Activated T-helper 1 cell treated with Interleukin-2 at 50 U/mL for 16 hours (primary cell): Measurements from ENCODE around the gene ERICH6B.
"Not testable (repeated sequence)": the region's sequence is repeated elsewhere in the genome, so short reads cannot be mapped to it uniquely, and the experiment has no call there.

ENCODE experiments used
- DNase-seq: peaks from one replicate; pipeline ENCODE4 v3.0.0-alpha.2; 2020; ENCODE audit warnings: low read depth

Gene ERICH6B

GRCh38 chr13:45615501-45616101 lies at the start of gene ERICH6B:
ERICH6B (minus strand) TSS chr13:45615739; CDS start chr13:45597005, 18,734 bp downstream.
- no peak for DNase-seq

GRCh38 chr13:45662903-45663302 lies 47.4 kb upstream of the ERICH6B start:
- not testable (repeated sequence) for DNase-seq

GRCh38 chr13:45662162-45662561 lies 46.6 kb upstream of the ERICH6B start:
- no peak for DNase-seq

DNA sequence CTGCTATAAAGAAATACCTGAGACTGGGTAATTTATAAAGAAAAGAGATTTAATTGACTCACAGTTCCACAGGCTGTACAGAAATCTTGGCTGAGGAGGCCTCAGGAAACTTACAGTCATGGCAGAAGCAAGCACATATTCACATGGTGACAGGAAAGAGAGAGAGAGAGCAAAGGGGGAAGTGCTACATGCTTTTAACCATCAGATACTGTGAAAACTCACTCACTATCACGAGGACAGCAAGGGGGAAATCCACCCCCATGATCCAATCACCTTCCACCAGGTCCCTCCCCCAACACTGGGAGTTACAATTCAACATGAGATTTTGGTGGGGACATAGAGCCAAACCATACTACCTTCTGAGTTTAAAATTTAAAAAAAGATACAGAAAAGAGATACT lies 44.9 kb upstream of the ERICH6B start:
- not testable (repeated sequence) for DNase-seq

- DNase-seq: no peak
These were observed 44.0 kb upstream of the ERICH6B start for GRCh38 chr13:45659536-45659935.

DNA sequence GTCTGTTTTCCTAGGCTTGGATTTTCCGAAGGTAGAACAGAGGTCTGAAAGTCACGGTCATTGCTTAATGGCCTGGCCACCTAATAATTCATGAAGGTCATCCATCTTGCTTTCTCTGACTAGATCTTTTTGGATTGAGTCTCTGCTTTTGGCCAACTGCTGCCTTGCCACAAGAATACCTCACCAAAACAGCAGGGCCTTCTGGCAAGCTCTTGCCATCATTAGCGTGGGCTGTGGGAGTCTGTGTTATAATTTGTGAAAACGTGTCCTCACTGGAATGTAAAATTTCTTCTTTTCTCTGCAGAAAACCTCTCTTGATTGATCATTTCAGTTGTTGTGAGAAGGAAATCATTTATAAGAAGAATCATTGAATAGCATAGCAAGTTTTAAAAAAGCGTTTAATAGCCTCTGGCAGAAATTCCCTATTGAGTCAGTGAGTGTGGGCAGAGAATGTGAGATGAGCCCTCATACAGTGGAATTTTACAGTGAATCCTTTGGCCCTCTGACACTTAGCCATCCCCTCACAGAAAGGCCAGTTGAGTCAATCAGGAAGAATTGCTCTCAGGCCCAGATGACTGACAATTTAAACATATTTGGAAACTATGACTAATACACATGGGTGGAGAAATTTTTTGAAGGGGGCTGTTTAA lies 43.2 kb upstream of the ERICH6B start:
- no peak for DNase-seq

GRCh38 chr13:45654633-45655349 lies 39.3 kb upstream of the ERICH6B start:
- DNase-seq: no peak

DNA sequence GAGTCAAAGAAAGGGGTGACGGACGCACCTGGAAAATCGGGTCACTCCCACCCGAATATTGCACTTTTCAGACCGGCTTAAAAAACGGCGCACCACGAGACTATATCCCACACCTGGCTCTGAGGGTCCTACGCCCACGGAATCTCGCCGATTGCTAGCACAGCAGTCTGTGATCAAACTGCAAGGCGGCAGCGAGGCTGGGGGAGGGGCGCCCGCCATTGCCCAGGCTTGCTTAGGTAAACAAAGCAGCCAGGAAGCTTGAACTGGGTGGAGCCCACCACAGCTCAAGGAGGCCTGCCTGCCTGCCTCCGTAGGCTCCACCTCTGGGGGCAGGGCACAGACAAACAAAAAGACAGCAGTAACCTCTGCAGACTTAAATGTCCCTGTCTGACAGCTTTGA lies 29.7 kb upstream of the ERICH6B start:
- not testable (repeated sequence) for DNase-seq

- not testable (repeated sequence) for DNase-seq
These were observed 26.6 kb upstream of the ERICH6B start for GRCh38 chr13:45642159-45642558.

- DNase-seq: not testable (repeated sequence)
These were observed 19.8 kb upstream of the ERICH6B start for GRCh38 chr13:45635291-45635690.

GRCh38 chr13:45630791-45631190 lies 15.3 kb upstream of the ERICH6B start:
- DNase-seq: no peak

DNA sequence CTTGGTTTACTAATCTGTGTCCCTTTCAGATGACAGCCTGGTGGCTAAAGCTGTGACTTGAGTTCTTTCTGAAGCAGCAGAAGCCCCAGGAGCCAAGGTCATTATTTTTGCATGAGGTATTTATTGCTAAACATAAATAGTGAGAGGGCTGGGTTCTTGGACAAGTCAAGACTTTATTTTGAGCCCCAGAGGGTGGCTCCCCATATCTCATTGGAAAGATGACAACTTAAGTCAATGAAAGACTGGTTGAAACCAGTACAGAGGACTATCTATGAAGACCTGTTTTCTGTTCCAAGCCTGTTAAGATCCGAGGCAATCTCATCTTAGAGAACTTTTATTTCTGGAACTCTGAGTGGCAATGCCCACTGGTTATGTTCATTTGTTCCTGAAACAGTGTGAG lies 14.4 kb upstream of the ERICH6B start:
- DNase-seq: no peak

GRCh38 chr13:45628094-45628493 lies 12.6 kb upstream of the ERICH6B start:
- no peak for DNase-seq

DNA sequence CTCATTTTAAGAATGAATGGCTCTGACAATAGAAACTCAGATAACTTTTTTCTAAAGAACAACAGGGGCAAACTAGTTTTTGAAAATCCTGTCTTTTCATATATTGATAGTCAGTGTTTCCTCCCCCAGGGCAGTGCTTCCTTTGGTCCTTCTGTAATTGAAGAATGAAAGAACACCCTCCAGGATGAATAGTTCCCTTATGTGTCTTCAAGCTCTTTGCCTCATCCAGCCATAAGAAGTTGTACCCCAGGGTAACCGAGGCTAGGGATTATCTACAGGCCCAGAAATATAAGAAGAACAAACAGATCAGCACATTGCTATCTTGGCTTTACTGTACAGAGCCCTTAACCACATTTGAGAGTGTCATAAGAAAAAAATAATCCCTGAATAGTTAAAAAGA lies 12.1 kb upstream of the ERICH6B start:
- DNase-seq: no peak

- DNase-seq: no peak
These were observed 11.3 kb upstream of the ERICH6B start for GRCh38 chr13:45626731-45627374.

GRCh38 chr13:45623516-45624090 lies 8.1 kb upstream of the ERICH6B start:
- DNase-seq: no peak

- DNase-seq: no peak
These were observed 6.4 kb upstream of the ERICH6B start for GRCh38 chr13:45621950-45622349.

- no peak for DNase-seq
These were observed 7.6 kb downstream of the ERICH6B start for GRCh38 chr13:45607931-45608330.

GRCh38 chr13:45604892-45605291 lies 10.6 kb downstream of the ERICH6B start:
- no peak for DNase-seq

- no peak for DNase-seq
These were observed 12.2 kb downstream of the ERICH6B start for GRCh38 chr13:45603338-45603737.

DNA sequence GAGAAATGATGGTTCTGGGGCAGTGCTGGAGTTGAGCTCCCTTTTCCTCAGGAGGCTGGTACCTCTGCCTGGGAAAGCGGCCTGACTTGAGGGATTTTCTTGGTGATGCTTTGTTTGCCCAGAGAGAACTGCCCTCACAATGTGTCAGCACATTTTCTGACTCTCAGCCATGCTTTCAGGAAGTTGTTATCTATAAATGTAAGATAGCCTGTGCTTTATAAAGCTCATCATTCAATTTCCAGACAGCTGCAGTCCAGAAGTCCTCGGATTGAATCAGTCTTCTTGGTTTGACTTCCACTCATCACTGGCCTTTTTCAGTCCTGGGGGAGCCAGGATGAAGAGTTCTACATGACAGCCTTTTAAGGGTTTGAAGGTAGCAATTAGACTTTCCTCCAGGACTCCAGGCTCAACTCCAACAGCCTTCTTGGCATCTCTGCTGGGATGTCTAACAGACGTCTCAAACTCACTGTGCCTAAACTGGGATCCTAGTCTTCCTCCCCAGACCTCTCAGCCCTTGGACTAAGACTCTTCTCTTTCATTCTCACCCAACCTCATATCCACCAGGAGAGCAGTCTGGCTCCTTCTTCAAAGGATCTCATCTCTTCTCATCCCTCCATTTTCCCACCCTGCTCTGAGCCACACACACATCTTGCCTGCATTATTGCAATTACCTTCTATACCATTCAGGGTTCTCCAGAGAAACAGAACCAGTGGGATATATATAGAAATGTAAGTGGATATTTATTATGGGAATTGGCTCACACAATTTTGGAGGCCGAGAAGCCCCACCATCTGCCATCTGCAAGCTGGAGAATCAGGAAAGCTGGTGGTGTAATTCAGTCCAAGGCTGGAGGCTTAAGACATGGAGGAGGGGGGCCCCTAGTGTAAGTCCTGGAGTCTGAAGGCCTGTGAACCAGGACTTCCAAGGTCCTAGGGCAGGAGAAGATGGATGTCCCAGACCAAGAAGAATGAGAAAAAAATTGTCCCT lies 13.1 kb downstream of the ERICH6B start:
- DNase-seq: no peak
